ENCODE results near the gene CRYL1. TPM values are rescaled to one million over a fixed set of nuclear protein-coding genes. Genes with fewer than 3 reads are reported as not detected.

The CRYL1 gene, protein sequence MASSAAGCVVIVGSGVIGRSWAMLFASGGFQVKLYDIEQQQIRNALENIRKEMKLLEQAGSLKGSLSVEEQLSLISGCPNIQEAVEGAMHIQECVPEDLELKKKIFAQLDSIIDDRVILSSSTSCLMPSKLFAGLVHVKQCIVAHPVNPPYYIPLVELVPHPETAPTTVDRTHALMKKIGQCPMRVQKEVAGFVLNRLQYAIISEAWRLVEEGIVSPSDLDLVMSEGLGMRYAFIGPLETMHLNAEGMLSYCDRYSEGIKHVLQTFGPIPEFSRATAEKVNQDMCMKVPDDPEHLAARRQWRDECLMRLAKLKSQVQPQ
- 174 TPM for total RNA-seq

DNA sequence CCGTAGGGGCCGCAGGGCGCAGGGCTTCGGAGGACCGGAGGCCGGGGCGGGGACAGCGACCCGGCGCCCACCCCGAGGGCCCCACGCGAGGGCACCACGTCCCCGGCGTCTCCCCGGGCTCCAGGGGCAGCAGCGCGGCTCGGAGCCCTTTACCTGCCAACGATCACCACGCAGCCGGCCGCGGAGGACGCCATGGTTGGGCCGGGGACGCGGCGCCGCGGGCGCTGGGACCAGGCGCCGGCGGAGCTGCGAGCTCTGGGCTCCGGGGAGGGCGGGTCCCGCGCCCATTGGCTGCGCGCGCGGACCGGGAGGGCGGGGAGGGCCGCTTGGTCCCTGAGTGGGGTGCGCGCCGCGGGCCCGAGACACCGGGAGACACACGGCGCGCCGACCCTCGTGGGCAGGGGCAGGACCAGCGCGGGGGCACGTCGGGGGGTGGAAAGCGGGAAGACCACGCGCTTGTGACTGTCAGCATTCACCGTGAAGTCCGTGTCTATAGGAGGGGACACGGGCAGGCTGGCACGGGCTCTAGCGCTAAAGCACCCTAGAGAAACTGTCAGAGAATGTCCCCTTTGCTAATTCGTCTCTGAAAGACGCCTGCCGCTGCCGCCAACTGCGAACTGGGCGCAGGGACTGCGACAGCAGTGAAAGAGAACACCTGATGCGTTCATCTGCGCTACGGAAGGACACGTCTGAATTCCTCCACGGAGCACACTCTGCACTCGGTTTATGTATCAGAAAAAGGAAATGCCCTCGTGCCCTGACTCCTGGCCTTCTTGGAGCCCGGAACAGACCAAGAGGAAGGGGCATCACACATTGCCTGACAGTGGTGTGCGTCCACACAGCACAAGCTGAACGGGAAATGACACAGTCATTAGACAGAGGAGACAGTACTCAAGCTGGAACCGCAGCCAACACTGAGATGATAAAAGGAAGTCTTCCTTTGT, at the start of gene CRYL1:
Gene CRYL1 (minus strand): TSS at position 257 of the 944 bp plus-strand sequence. CDS start 63 bp downstream, at position 194.
- ATAC-seq = peak; percentile 89
- DNase-seq (ENCODE audit: low spot score) = peak; percentile 87

GRCh38 chr13:20573636-20574035, 48.0 kb upstream of the CRYL1 start:
- DNase-seq (ENCODE audit: low spot score) (no peak), ATAC-seq (peak; percentile 73)

GRCh38 chr13:20573186-20573585, 47.5 kb upstream of the CRYL1 start:
- DNase-seq (ENCODE audit: low spot score) = no peak
- ATAC-seq = peak; percentile 81

DNA sequence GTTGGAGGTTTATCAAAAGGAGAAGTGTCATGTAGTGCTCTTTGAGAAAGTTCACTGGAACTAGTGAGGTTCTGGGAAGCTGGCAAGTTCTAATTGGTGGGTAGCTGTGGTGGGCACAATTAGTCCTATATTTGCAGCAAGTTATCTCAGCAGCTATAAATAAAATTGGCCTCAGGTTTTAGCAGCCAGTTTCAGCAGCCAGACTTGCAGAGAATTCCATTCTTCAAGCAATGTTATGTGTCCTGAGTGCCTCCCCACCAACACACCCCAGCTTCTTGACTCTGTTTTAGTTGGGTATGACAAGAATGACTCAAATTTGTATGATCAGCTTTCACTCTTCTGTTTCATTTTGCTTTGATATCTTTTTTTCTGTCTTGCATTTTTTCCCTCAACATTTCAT, 46.0 kb upstream of the CRYL1 start:
- no peak for DNase-seq (ENCODE audit: low spot score)
- ATAC-seq = no peak

DNA sequence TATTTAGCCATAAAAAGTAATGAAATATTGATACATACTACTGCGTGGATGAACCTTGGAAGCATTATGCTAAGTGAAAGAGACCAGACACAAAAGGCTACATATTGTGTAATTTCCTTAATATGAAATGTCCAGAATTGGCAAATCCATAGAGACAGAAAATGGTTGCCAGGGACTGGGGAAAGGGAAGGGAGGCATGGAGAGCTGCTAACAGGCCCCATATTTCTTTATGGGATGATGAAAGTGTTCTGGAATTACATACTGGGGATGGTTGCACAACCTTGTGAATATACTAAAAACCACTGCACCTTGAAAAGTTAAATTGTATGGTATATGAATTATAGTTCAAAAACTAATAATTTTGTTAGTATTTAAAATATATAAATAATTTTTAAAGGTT, 44.9 kb upstream of the CRYL1 start:
- no peak for ATAC-seq

DNA sequence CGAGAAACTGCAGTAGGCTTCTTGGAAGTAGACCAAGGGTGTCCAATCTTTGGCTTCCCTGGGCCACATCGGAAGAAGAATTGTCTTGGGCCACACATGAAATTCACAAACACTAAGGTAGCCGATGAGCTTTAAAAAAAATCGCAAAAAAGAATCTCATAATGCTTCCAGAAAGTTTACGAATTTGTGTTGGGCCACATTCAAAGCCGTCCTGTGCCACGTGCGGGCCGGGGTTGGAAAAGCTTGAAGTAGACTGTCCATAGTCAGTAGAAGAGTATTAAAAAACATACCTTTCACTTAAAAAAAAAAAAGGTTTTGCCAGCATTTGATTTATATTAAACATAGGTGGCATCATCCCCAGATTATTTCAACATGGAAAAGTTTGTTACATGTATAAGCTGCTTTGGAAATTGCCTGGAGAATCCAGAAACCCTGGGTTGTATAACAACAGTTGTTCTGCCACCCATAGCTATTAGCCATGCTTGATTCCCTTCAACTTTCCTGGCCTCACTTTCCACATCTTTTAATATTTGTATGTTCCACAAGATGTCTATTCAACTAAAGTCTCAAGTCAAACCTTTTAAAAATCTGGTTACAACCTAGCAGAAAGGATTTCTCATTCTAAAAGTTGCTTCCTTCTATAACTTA, 42.3 kb upstream of the CRYL1 start:
- no peak for DNase-seq (ENCODE audit: low spot score)
- ATAC-seq = no peak

More for the DNA sequence above, 44.9 kb upstream of the CRYL1 start:
- no peak for DNase-seq (ENCODE audit: low spot score)

DNA sequence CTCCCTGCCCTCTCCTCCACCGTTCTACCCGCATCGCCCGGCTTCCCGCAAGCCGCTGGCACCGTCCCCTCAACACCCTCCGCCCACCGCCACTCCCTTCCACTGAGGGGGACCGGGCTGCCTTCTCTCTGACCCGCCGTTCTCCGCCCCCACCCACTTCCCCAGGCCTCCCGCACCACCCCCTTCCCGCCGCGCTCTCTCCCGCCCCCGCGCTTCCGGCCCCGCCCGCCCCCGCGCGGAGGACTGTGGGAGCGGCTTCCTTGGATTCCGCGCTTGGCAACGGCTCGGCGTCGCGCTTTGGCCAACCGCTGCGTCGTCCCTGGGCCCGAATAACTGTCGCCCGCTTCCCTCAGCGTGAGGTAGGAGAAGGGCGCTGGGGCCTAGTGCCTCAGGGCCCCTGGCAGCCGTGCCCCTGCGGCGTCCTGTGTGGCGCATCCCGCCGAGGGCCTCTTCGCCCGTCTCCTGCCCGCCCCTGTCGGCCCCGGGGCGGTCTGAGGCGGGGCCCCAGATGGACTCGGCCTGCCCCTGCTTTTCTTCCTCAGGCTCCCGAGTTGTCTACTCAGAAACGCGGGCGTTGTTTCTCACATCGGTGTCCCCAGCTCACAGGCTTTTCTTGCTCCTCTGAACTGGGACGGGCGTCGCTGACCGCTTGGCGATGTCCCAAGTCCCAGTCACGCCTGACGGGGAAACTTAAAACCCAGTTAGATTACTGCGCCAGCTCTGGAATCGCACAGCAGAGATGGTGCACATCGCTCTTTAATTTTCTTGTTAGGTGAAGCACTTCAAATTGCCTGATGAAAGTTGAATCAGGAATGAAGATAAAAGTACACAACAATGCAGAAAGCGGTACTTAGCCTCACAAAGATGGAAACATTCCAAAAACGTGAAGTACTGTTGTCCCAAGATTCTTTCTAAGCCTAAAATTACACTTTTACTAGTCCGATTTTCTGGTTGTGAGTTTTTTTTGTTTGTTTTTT, 41.5 kb upstream of the CRYL1 start, which contains the start of gene IFT88:
Gene IFT88 (plus strand): TSS at position 260 of the 977 bp plus-strand sequence. CDS start 7,229 bp downstream, outside the sequence.
- ATAC-seq = peak; percentile 94
- peak; percentile 94 for DNase-seq (ENCODE audit: low spot score)

GRCh38 chr13:20566468-20566897, 40.8 kb upstream of the CRYL1 start:
- DNase-seq (ENCODE audit: low spot score) = peak; percentile 67
- peak; percentile 44 for ATAC-seq

DNA sequence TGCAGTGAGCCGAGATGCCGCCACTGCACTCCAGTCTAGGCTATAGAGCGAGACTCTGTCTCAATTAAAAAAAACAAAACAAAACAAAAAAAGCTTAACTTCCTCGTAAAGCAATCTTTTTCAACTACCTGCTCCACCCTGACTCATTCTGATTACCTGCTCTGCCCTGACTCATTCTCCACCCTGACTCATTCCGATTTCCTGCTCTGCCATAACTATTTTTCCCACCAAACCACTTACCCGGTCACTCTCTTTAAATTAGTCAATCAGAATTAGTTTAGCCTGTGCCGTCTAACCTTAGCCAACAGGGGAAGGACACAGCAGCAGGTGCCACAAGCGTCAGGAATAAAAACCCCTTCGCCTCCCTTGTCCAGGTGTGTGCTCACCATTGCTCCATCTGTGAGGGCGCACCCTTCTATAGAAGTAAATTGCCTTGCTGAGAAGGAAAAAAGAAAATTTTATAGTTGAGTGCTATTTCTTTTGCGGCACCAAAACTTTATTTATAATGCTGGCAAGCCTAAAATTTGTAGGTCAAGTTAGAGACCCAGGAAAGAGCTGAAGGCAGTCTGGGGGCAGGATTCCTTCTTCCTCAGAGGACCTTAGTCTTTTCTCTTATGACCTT, 39.6 kb upstream of the CRYL1 start:
- no peak for ATAC-seq
- no peak for DNase-seq (ENCODE audit: low spot score)

- no peak for ATAC-seq
- no peak for DNase-seq (ENCODE audit: low spot score)
These were observed 36.1 kb upstream of the CRYL1 start for GRCh38 chr13:20561741-20562140.

GRCh38 chr13:20559659-20560356, 34.2 kb upstream of the CRYL1 start:
- DNase-seq (ENCODE audit: low spot score) = peak; percentile 88
- peak; percentile 79 for ATAC-seq

DNA sequence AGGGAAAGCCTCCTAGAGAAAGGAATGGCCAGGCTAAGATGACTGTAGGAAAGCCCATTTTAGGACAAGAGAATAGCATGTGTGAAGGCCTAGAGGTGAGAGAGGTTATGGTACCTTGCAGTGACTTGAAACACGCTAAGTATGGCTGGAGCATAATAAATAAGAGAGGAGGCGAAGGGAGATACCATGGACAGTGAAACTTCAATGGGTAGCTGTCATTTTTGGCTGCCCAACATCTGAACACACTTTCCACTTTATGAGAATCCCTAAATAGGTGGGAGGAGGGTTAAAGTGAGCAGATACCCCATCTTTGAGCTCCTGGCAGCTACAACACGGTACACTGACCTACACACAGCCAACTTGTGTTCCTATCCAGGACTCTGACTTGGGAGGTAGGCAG, 33.3 kb upstream of the CRYL1 start:
- DNase-seq (ENCODE audit: low spot score) (no peak), ATAC-seq (no peak)

- DNase-seq (ENCODE audit: low spot score) (peak; percentile 58), ATAC-seq (peak; percentile 73)
These were observed 27.7 kb upstream of the CRYL1 start for GRCh38 chr13:20553311-20553710.

DNA sequence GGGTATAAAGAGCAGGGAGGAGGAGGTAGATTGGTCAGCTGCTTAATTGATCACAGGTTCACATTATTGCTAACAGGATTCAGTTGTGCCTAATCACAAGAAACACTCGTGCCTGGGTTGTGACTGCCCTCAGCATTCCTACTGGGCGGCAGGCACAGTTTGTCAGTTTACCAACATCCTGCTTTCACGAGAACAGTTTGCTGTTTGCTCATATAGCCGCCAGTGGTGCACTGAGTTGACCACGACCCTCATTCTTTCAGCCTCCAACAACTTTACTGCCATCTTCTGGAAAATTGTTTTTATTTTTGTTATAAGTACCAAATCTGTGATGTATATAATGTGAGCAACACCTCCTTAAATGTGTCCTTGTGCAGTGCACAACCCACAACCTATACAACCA, 25.1 kb upstream of the CRYL1 start:
- ATAC-seq (no peak), DNase-seq (ENCODE audit: low spot score) (no peak)

GRCh38 chr13:20547479-20547908, 21.8 kb upstream of the CRYL1 start:
- peak; percentile 81 for DNase-seq (ENCODE audit: low spot score)
- ATAC-seq = peak; percentile 89

GRCh38 chr13:20546556-20546955, 20.9 kb upstream of the CRYL1 start:
- ATAC-seq = no peak
- no peak for DNase-seq (ENCODE audit: low spot score)

DNA sequence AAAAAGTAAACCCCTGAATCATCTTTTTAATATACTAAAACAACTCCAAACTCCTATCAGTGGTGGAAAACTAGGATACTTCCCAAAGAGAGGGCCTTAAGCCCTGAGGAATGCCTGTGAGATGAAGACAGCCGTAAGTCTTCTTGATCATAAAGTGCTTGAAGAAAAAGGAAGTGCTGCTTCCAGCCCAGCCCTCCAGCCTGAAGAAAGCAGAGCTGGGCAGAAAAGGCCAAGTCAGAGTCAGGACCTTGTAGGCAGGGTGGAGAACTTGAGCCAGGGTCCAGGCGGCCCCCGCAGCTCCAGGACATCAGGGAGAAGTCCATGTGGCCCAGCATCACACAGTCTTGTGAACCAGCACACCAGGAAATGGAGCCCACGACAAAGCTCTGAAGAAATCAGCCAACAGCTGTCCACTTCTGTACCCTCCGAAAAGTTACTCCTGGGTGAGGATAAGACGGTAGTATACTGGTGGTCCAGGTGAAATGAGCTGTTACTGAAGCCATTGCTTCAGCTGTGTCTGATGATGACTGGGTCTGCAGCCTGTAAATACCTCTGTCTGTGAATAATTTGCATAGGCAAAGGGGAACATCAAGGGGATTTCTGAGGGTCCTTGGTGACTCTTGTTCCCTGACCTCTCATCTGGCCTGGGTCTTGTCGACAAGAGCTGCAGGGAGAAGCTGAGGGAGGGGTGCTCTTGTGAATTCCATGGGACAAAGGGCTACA, 18.7 kb upstream of the CRYL1 start:
- ATAC-seq (no peak), DNase-seq (ENCODE audit: low spot score) (no peak)

DNA sequence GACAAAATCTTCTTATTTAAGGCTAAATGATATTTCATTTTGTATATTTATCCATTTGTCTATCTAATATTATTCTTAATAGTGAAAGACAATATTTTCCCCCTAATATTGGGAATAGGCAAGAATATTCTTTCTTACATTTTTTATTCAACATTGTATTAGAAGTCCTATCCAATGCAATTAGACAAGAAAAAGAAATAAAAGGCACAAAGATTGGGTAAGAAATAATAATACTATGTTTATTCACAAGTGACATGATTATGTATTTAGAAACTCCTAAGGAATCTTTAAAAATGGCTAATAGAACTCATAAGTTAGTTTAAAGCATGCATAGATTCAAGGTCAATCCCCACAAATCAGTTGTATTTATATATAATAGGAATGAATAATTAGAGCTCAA, 11.3 kb upstream of the CRYL1 start:
- DNase-seq (ENCODE audit: low spot score) (no peak), ATAC-seq (no peak)
